H1 (cell line): ENCODE measurements around the gene DHX57. TPM values are rescaled to one million over a fixed set of nuclear protein-coding genes. Genes with fewer than 3 reads are reported as not detected.

Experiments used
- CTCF ChIA-PET: fragments of 300-600 bp; sonication (Branson Sonifier 250); formaldehyde crosslinking; loops from one replicate; lab custom pipeline; 2021; ENCODE audit not compliant: partially characterized antibody; lab: Charles Lee
- POLR2A ChIA-PET: fragments of 300-600 bp; sonication (Branson Sonifier 250); formaldehyde crosslinking; loops from one replicate; lab custom pipeline; 2021; ENCODE audit warnings: inconsistent platforms; ENCODE audit not compliant: partially characterized antibody; lab: Charles Lee
- DNase-seq, 2 experiments: peaks; one replicate each; pipeline versions ENCODE4 v3.0.0 to v3.0.0-alpha.2; 2010 to 2022; ENCODE audit warnings: low spot score in 2 of 2, low read depth in 1 of 2, mixed read lengths in 1 of 2
- FAIRE-seq: peaks from 2 replicates; lab custom pipeline; 2011; peaks lifted over from hg19 to GRCh38; lab: Jason Lieb, UNC
- H2AFZ ChIP-seq: 2 replicates; pipeline ENCODE4 v1.8.1; 2012; ENCODE audit warnings: low read length, inconsistent platforms
- H2AK5ac ChIP-seq: 2 replicates; pipeline ENCODE4 v1.6.1; 2013; ENCODE audit warnings: low read depth, low read length
- H2BK120ac ChIP-seq: replicated peaks from 2 replicates; pipeline ENCODE3; 2013; ENCODE audit warnings: low read depth, low read length, inconsistent platforms
- H2BK12ac ChIP-seq: 2 replicates; pipeline ENCODE4 v1.6.1; 2013; ENCODE audit warnings: low read depth, low read length
- H2BK15ac ChIP-seq: 2 replicates; pipeline ENCODE4 v1.6.1; 2013; ENCODE audit warnings: low read length
- H2BK20ac ChIP-seq: 2 replicates; pipeline ENCODE4 v1.6.1; 2013; ENCODE audit warnings: low read length
- H2BK5ac ChIP-seq: 2 replicates; pipeline ENCODE4 v1.6.1; 2013; ENCODE audit warnings: low read depth, low read length
- H3K14ac ChIP-seq: 2 replicates; pipeline ENCODE4 v1.6.1; 2013; ENCODE audit warnings: inconsistent platforms; ENCODE audit not compliant: insufficient read length
- H3K18ac ChIP-seq: 2 replicates; pipeline ENCODE4 v1.6.1; 2013; ENCODE audit warnings: low read length; ENCODE audit errors: extremely low read depth
- H3K23ac ChIP-seq: 2 replicates; pipeline ENCODE4 v1.6.1; 2013; ENCODE audit warnings: inconsistent platforms; ENCODE audit not compliant: insufficient read length
- H3K23me2 ChIP-seq: 2 replicates; pipeline ENCODE4 v1.6.1; 2013; ENCODE audit warnings: low read depth, low read length
- H3K27ac ChIP-seq: 2 replicates; pipeline ENCODE4 v1.6.1; 2011; ENCODE audit warnings: low read depth, low read length, inconsistent platforms
- H3K27me3 ChIP-seq, 4 experiments: replicated peaks in 1 of 4; 1 replicate in 1 of 4; 2 replicates in 3 of 4; pipeline versions ENCODE4 v1.6.1 to v1.8.1; 2011 to 2013; ENCODE audit warnings: low read length in 3 of 4, mild to moderate bottlenecking in 3 of 4, inconsistent platforms in 2 of 4, mixed read lengths in 2 of 4, moderate library complexity in 1 of 4; ENCODE audit not compliant: control insufficient read depth in 3 of 4, insufficient read depth in 3 of 4; ENCODE audit errors: extremely low read depth in 1 of 4
- H3K36me3 ChIP-seq, 4 experiments: 2 replicates each; pipeline versions ENCODE4 v1.6.1 to v1.8.1; 2011 to 2013; ENCODE audit warnings: mild to moderate bottlenecking in 4 of 4, low read length in 3 of 4, moderate library complexity in 2 of 4, control low read depth in 1 of 4, inconsistent platforms in 1 of 4; ENCODE audit not compliant: insufficient read depth in 4 of 4, control insufficient read depth in 2 of 4
- H3K4ac ChIP-seq: replicated peaks from 2 replicates; pipeline ENCODE3; 2013; ENCODE audit warnings: low read length, low read depth, mixed read lengths, inconsistent platforms; ENCODE audit not compliant: insufficient read length
- H3K4me1 ChIP-seq, 4 experiments: replicated peaks in 1 of 4; 1 replicate in 1 of 4; 2 replicates in 3 of 4; pipeline versions ENCODE4 v1.6.1 to v1.8.1; 2011 to 2013; ENCODE audit warnings: low read length in 3 of 4, inconsistent platforms in 2 of 4, mixed read lengths in 1 of 4; ENCODE audit not compliant: insufficient read depth in 4 of 4, control insufficient read depth in 3 of 4
- H3K4me2 ChIP-seq, 2 experiments: 2 replicates each; pipeline versions ENCODE4 v1.6.1 to v1.8.1; 2011 to 2013; ENCODE audit warnings: low read depth in 2 of 2, low read length in 2 of 2, control low read depth in 1 of 2, inconsistent platforms in 1 of 2, mild to moderate bottlenecking in 1 of 2; ENCODE audit not compliant: insufficient read depth in 1 of 2
- H3K4me3 ChIP-seq, 4 experiments: fragments of 200-600, 300-600 bp in 1 of 4; sonication (generic), shearing (Covaris generic), sonication (Bioruptor Twin) in 1 of 4; 2 replicates each; pipeline versions ENCODE4 v1.5.1 to v1.8.1; 2011 to 2016; ENCODE audit warnings: low read length in 4 of 4, low read depth in 3 of 4, control low read depth in 2 of 4, inconsistent platforms in 2 of 4, mild to moderate bottlenecking in 2 of 4, mixed read lengths in 1 of 4, moderate library complexity in 1 of 4; ENCODE audit not compliant: insufficient read depth in 2 of 4; ENCODE audit errors: extremely low read depth in 1 of 4
- H3K56ac ChIP-seq: replicated peaks from 2 replicates; pipeline ENCODE3; 2013; ENCODE audit warnings: low read depth, mild to moderate bottlenecking, mixed read lengths, low read length, inconsistent platforms; ENCODE audit not compliant: insufficient read length
- H3K79me1 ChIP-seq: 2 replicates; pipeline ENCODE4 v1.6.1; 2013; ENCODE audit warnings: low read depth, low read length, control low read depth
- H3K79me2 ChIP-seq, 2 experiments: 2 replicates each; pipeline versions ENCODE4 v1.6.1 to v1.8.1; 2012 to 2013; ENCODE audit warnings: low read length in 2 of 2, mild to moderate bottlenecking in 2 of 2, inconsistent platforms in 1 of 2; ENCODE audit not compliant: insufficient read depth in 2 of 2, control insufficient read depth in 1 of 2
- H3K9ac ChIP-seq, 4 experiments: replicated peaks in 1 of 4; 1 replicate in 1 of 4; 2 replicates in 3 of 4; pipeline versions ENCODE4 v1.6.1 to v1.8.1; 2011 to 2013; ENCODE audit warnings: low read depth in 3 of 4, low read length in 3 of 4, control low read depth in 2 of 4, mild to moderate bottlenecking in 2 of 4, moderate library complexity in 2 of 4, inconsistent platforms in 1 of 4; ENCODE audit errors: extremely low read depth in 1 of 4
- H3K9me3 ChIP-seq, 2 experiments: 2 replicates each; pipeline versions ENCODE4 v1.6.1 to v1.8.1; 2012 to 2013; ENCODE audit warnings: mild to moderate bottlenecking in 2 of 2, moderate library complexity in 2 of 2, control low read depth in 1 of 2, inconsistent platforms in 1 of 2, low read depth in 1 of 2, low read length in 1 of 2, mixed read lengths in 1 of 2; ENCODE audit not compliant: insufficient read depth in 2 of 2
- H4K20me1 ChIP-seq, 2 experiments: replicated peaks in 1 of 2; 2 replicates each; pipeline versions ENCODE3 to v1.8.1; 2011 to 2013; ENCODE audit warnings: inconsistent platforms in 2 of 2, low read length in 2 of 2, mild to moderate bottlenecking in 1 of 2; ENCODE audit not compliant: insufficient read depth in 2 of 2, control insufficient read depth in 1 of 2
- H4K5ac ChIP-seq: 2 replicates; pipeline ENCODE4 v1.6.1; 2013; ENCODE audit warnings: low read length, low read depth, mixed read lengths, inconsistent platforms; ENCODE audit not compliant: insufficient read length
- H4K8ac ChIP-seq: 2 replicates; pipeline ENCODE4 v1.8.0; 2013; ENCODE audit warnings: mild to moderate bottlenecking, moderate library complexity, low read length, inconsistent platforms; ENCODE audit not compliant: insufficient read depth; ENCODE audit errors: extremely low read depth
- H4K91ac ChIP-seq: replicated peaks from 2 replicates; pipeline ENCODE3; 2013; ENCODE audit warnings: low read length, mixed read lengths, inconsistent platforms; ENCODE audit not compliant: insufficient read length
- CEBPB ChIP-seq: IDR thresholded peaks from 2 replicates; pipeline ENCODE4 v1.6.1; 2012; ENCODE audit warnings: low read depth, low read length
- CHD1 ChIP-seq: IDR thresholded peaks from 2 replicates; pipeline ENCODE4 v1.6.1; 2012; ENCODE audit warnings: low read depth, low read length, improper control_type of control experiment
- EGR1 ChIP-seq: IDR thresholded peaks from 2 replicates; pipeline ENCODE4 v1.6.1; 2011; ENCODE audit warnings: low read depth, low read length, borderline replicate concordance
- GABPA ChIP-seq: IDR thresholded peaks from 2 replicates; pipeline ENCODE4 v1.6.1; 2011; ENCODE audit warnings: mild to moderate bottlenecking, low read length, moderate library complexity, borderline replicate concordance; ENCODE audit not compliant: insufficient read depth
- GTF2F1 ChIP-seq: IDR thresholded peaks from 2 replicates; pipeline ENCODE4 v1.6.1; 2012; ENCODE audit warnings: low read depth, low read length, improper control_type of control experiment, borderline replicate concordance
- HDAC6 ChIP-seq: IDR thresholded peaks from one replicate; pipeline ENCODE4 v1.7.1; 2012; ENCODE audit warnings: low read depth, mild to moderate bottlenecking, inconsistent platforms, low read length, moderate library complexity
- NANOG ChIP-seq: IDR thresholded peaks from 2 replicates; pipeline ENCODE4 v1.6.1; 2011; ENCODE audit warnings: low read length, low read depth, mild to moderate bottlenecking, inconsistent platforms; ENCODE audit not compliant: insufficient read depth, poor library complexity, severe bottlenecking
- SIRT6 ChIP-seq: IDR thresholded peaks from one replicate; pipeline ENCODE4 v1.7.1; 2012; ENCODE audit warnings: low read length, inconsistent platforms
- SP2 ChIP-seq: IDR thresholded peaks from 2 replicates; pipeline ENCODE4 v1.6.1; 2012; ENCODE audit warnings: mild to moderate bottlenecking, low read length, inconsistent platforms
- WGBS, 2 experiments: shearing (Covaris generic) in 1 of 2; methylation state at CpG; one replicate each; pipeline versions ENCODE4 v1.1.6 to v1.1.7; 2013 to 2015; ENCODE audit warnings: low lambda C conversion rate in 2 of 2, mixed read lengths in 2 of 2, inconsistent platforms in 1 of 2, low coverage in 1 of 2, missing lambda C conversion rate in 1 of 2; ENCODE audit not compliant: insufficient replicate concordance in 2 of 2, insufficient coverage in 1 of 2, insufficient read length in 1 of 2; ENCODE audit errors: extremely low coverage in 1 of 2, missing lambda C conversion rate in 1 of 2; 5-methylcytosine and 5-hydroxymethylcytosine counted together
- polyA plus RNA-seq, 7 experiments: library from polyadenylated mRNA; depleted of rRNA in 3 of 7; stranded (reverse) in 5 of 7; unstranded in 2 of 7; fragments of >200 nt in 5 of 7; fragments of 200-250 nt in 2 of 7; gene quantifications; 1 replicate in 5 of 7; 2 replicates in 1 of 7; 4 replicates in 1 of 7; pipeline versions ENCODE4 v1.2.1 to v1.2.3, GENCODE V29; 2011 to 2013; ENCODE audit warnings: missing spikeins in 2 of 7, mixed read lengths in 2 of 7
- total RNA-seq: library from RNA; stranded (reverse); fragmentation: NEBNext Ultra II Directional; extraction: Animal tissue kit (Norgen Biotek cat#: 25700); gene quantifications from 2 replicates; pipeline ENCODE4 v1.2.1, GENCODE V29; 2021
- TF ChIP-seq, protein P1 (sequence below): IDR thresholded peaks from 2 replicates; pipeline ENCODE4 v1.6.1; 2012; ENCODE audit warnings: inconsistent platforms

Gene DHX57
- total and polyA plus RNA-seq, 2 of the 8 experiments (the other 6 are each of a cell fraction or from before 2014, with no cell fraction given), result 10.7 to 32.9 TPM

DNA sequence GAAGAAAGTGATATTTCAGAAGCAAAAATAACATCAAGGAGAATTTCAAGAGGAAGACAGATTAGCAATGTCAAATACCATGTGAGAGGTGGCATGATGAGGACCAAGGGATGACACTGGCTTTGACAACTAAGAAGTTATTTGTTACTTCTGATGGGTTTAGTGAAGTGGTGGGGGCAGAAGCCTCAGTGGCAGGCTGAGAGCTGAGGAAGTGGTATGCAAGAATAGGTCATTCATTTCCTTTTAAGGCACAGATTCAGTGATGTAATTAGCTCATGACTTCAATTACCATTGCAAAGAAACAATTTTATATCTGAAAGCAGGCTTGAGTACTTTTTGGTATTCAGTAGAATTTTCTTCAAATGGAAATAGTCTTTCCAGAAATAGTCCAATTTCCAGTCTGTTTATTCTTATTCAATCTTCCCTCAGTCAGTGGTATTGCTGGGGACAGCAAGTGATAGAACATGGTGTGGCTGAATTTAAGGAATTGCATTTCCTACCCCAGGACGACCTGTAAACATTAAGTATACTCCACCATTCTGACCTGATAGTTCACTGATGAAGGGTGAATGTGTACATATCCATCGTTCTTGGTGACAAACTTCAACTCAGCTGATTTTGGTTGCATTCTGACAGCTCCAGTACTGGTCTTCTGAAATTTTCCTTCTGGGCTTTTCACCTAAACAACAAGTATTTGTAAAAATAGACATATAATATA lies 69.6 kb downstream of the DHX57 start:
- POLR2A ChIA-PET, result interaction anchor here (1.0 to 3.5 kb wide), 3 partner anchors 55 to 81 kb away, joined by 3 to 12 read pairs (median 7); partner anchors contain the start of gene SRSF7
- Histone ChIP-seq H2AK5ac (no peak overlapping the region), H4K8ac (no peak overlapping the region), H2BK5ac (no peak overlapping the region), H3K9ac (no peak overlapping the region), H3K27me3 (no peaks in the 10 kb centered on the region), H3K4me1 (no peaks in the 10 kb centered on the region), H3K79me1 (no peaks in the 10 kb centered on the region), H3K79me2 (no peaks in the 10 kb centered on the region), H2BK120ac (no peak overlapping the region), H3K56ac (no peak overlapping the region), H3K18ac (no peak overlapping the region), H3K36me3 (peaks cover 0 to 22% (median 10%) of the 10 kb centered on the region in 4 experiments; a peak in 6 of 8 replicates), H2BK15ac (no peak overlapping the region), H4K5ac (no peak overlapping the region), H3K4ac (no peak overlapping the region), H3K14ac (no peak overlapping the region), H2BK12ac (no peak overlapping the region), H3K23me2 (no peaks in the 10 kb centered on the region), H2AFZ (no peak overlapping the region), H3K23ac (no peak overlapping the region), H3K9me3 (no peaks in the 10 kb centered on the region), H4K91ac (no peak overlapping the region), H3K4me3 (no peak overlapping the region), H3K27ac (no peak overlapping the region), H4K20me1 (peaks cover 0 to 1% of the 10 kb centered on the region in 2 experiments), H2BK20ac (no peak overlapping the region), H3K4me2 (no peak overlapping the region)
- no peak for FAIRE-seq
- no peak for TF ChIP-seq CHD1
- no peak for TF ChIP-seq CEBPB
- no peak for TF ChIP-seq GTF2F1
- no peak for TF ChIP-seq NANOG
- TF ChIP-seq, protein P1, sequence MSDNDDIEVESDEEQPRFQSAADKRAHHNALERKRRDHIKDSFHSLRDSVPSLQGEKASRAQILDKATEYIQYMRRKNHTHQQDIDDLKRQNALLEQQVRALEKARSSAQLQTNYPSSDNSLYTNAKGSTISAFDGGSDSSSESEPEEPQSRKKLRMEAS, result no peak
- no peak for TF ChIP-seq SIRT6
- TF ChIP-seq SP2, result no peak
- TF ChIP-seq HDAC6, result no peak
- TF ChIP-seq EGR1, result no peak
- no peak for TF ChIP-seq GABPA
- no peak for DNase-seq
- CTCF ChIA-PET, result interaction anchor here (0.6 kb wide), 2 partner anchors 13 to 241 kb away, joined by 3 to 4 read pairs; no protein-coding TSS in a partner anchor
- 77% methylated on average over 2 of the region's 2 CpGs; no CpG with 5 or more reads in 1 of the 2 experiments for WGBS, 2 experiments
